Naive thymus-derived CD4-positive, alpha-beta T cell (primary cell): ENCODE measurements around the gene PPP6R3. TPM values are rescaled to one million over a fixed set of nuclear protein-coding genes. Genes with fewer than 3 reads are reported as not detected.

Source experiments
- ATAC-seq: fragments of 150-1000 bp; cut with Tn5 transposase; 2 replicates; pipeline ENCODE4 v1.10.0; 2021; ENCODE audit warnings: mild to moderate bottlenecking, moderate library complexity
- CTCF ChIA-PET: fragments of 350-600 bp; sonication (Branson Sonifier 250); formaldehyde crosslinking; loops from one replicate; lab custom pipeline; 2021; ENCODE audit warnings: antibody characterized with exemption; lab: Charles Lee
- POLR2A ChIA-PET: fragments of 350-600 bp; sonication (Branson Sonifier 250); formaldehyde crosslinking; loops from one replicate; lab custom pipeline; 2021; ENCODE audit warnings: antibody characterized with exemption, inconsistent platforms; lab: Charles Lee
- DNase-seq, 9 donors: peaks; one replicate each; pipeline versions ENCODE4 v3.0.0 to v3.0.0-alpha.2; 2020 to 2022; ENCODE audit warnings: mixed read lengths in 1 of 9
- H3K27ac ChIP-seq: one replicate; pipeline ENCODE4 v1.7.0; 2013; ENCODE audit warnings: mild to moderate bottlenecking, low read depth, low read length, moderate library complexity
- H3K27me3 ChIP-seq, 2 donors: one replicate each; pipeline ENCODE4 v1.7.0; 2013; ENCODE audit warnings: low read length in 2 of 2, mild to moderate bottlenecking in 2 of 2, moderate library complexity in 2 of 2; ENCODE audit not compliant: control insufficient read depth in 2 of 2, insufficient read depth in 2 of 2
- H3K36me3 ChIP-seq, 3 experiments: 1 replicate in 2 of 3; 2 replicates in 1 of 3; pipeline ENCODE4 v1.7.0; 2013; ENCODE audit warnings: low read length in 3 of 3, mild to moderate bottlenecking in 3 of 3, moderate library complexity in 1 of 3; ENCODE audit not compliant: insufficient read depth in 3 of 3, control insufficient read depth in 2 of 3
- H3K4me1 ChIP-seq, 2 donors: one replicate each; pipeline ENCODE4 v1.7.0; 2013; ENCODE audit warnings: low read length in 2 of 2, mild to moderate bottlenecking in 2 of 2, moderate library complexity in 1 of 2; ENCODE audit not compliant: control insufficient read depth in 2 of 2, insufficient read depth in 2 of 2
- H3K4me3 ChIP-seq: 2 replicates; pipeline ENCODE4 v1.7.0; 2013; ENCODE audit warnings: mild to moderate bottlenecking, low read length
- H3K9me3 ChIP-seq, 3 experiments: 1 replicate in 2 of 3; 2 replicates in 1 of 3; pipeline ENCODE4 v1.7.0; 2013; ENCODE audit warnings: low read length in 3 of 3; ENCODE audit not compliant: control insufficient read depth in 2 of 3
- H3K27ac Mint-ChIP-seq, 9 donors: one replicate each; pipeline ENCODE4 v1.8.0; 2020 to 2022; ENCODE audit warnings: mixed read lengths in 9 of 9, mild to moderate bottlenecking in 8 of 9, moderate library complexity in 5 of 9, inconsistent platforms in 2 of 9
- H3K27me3 Mint-ChIP-seq, 5 donors: one replicate each; pipeline ENCODE4 v1.8.0; 2021 to 2022; ENCODE audit warnings: mixed read lengths in 5 of 5, mild to moderate bottlenecking in 1 of 5
- H3K36me3 Mint-ChIP-seq, 5 donors: one replicate each; pipeline ENCODE4 v1.8.0; 2020 to 2022; ENCODE audit warnings: mixed read lengths in 5 of 5, mild to moderate bottlenecking in 3 of 5, inconsistent platforms in 1 of 5
- H3K4me1 Mint-ChIP-seq, 7 donors: one replicate each; pipeline ENCODE4 v1.8.0; 2020 to 2022; ENCODE audit warnings: mixed read lengths in 7 of 7, mild to moderate bottlenecking in 3 of 7, inconsistent platforms in 1 of 7
- H3K4me3 Mint-ChIP-seq, 10 donors: one replicate each; pipeline ENCODE4 v1.8.0; 2020 to 2022; ENCODE audit warnings: mild to moderate bottlenecking in 10 of 10, mixed read lengths in 10 of 10, moderate library complexity in 6 of 10, inconsistent platforms in 2 of 10
- H3K9me3 Mint-ChIP-seq, 11 donors: one replicate each; pipeline ENCODE4 v1.8.0; 2020 to 2022; ENCODE audit warnings: mixed read lengths in 11 of 11, mild to moderate bottlenecking in 4 of 11, inconsistent platforms in 1 of 11, moderate library complexity in 1 of 11
- intact Hi-C, 2 donors: fragments of 100-400 bp; cut with micrococcal nuclease; formaldehyde crosslinking; loops; one replicate each; pipeline ENCODE4 v1.15.1; 2023
- polyA plus RNA-seq, 2 donors: library from polyadenylated mRNA; unstranded; fragments of 300-500 nt; fragmentation: Illumina TruSeq; gene quantifications; one replicate each; pipeline ENCODE4 v1.2.3, GENCODE V29; 2021
- total RNA-seq, 6 experiments: library from RNA in 5 of 6; stranded (reverse) in 5 of 6; gene quantifications; 1 replicate in 5 of 6; 2 replicates in 1 of 6; pipeline ENCODE4 v1.2.3 and lab custom pipeline; 2021 to 2026

The PPP6R3 gene
- total and polyA plus RNA-seq, 7 experiments from 2014 or later, result 43.5 to 159 (median 133) TPM

DNA sequence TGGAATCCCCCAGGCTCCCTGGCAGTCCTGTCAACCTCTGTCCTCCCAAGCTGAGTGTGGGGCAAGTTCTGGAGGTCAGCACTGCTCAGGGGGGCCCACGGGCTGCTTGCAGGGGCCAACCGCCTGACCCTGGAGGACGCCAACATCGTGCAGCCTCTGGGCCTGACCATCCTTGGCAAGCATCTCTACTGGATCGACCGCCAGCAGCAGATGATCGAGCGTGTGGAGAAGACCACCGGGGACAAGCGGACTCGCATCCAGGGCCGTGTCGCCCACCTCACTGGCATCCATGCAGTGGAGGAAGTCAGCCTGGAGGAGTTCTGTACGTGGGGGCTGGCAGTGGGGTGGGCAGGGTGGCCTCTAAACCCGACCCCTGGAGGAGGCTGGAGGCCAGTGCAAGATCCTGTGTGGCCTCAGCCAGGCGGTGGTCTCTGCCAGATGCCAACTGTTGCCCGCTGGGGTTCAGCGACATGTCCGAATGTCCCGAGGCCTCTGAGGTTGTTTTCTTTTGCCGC, 34.6 kb upstream of the PPP6R3 start:
- no peak for DNase-seq
- H3K27ac ChIP-seq, result no peak overlapping the region
- H3K4me3 ChIP-seq, result no peak overlapping the region
- H3K27me3 ChIP-seq, result no peaks in the 10 kb centered on the region
- no peak overlapping the region for H3K4me3 Mint-ChIP-seq
- no peak overlapping the region for H3K27ac Mint-ChIP-seq
- no peak for ATAC-seq
- ChIA-PET POLR2A (no interaction called here), CTCF (no interaction called here)
- H3K4me1 Mint-ChIP-seq, result no peaks in the 10 kb centered on the region
- intact Hi-C loops, result no loop called here
- no peaks in the 10 kb centered on the region for H3K4me1 ChIP-seq
- H3K36me3 ChIP-seq, result peaks cover 0 to 8% (median 0%) of the 10 kb centered on the region in 3 experiments
- H3K9me3 ChIP-seq, result peaks cover 0 to 11% (median 3%) of the 10 kb centered on the region in 3 experiments
- H3K9me3 Mint-ChIP-seq, result peaks cover 0 to 24% (median 13%) of the 10 kb centered on the region in 11 donors
- no peaks in the 10 kb centered on the region for H3K27me3 Mint-ChIP-seq
- H3K36me3 Mint-ChIP-seq, result peaks cover 7 to 36% (median 21%) of the 10 kb centered on the region in 5 donors

- intact Hi-C loops, result no loop called here
- H3K27me3 ChIP-seq, result no peaks in the 10 kb centered on the region
- Mint-ChIP-seq H3K27me3 (no peaks in the 10 kb centered on the region), H3K27ac (no peak overlapping the region), H3K9me3 (peaks cover 0 to 24% (median 13%) of the 10 kb centered on the region in 11 donors), H3K4me1 (no peaks in the 10 kb centered on the region), H3K36me3 (peaks cover 7 to 39% (median 21%) of the 10 kb centered on the region in 5 donors), H3K4me3 (no peak overlapping the region)
- ChIA-PET POLR2A (no interaction called here), CTCF (no interaction called here)
- peaks cover 0 to 11% (median 3%) of the 10 kb centered on the region in 3 experiments for H3K9me3 ChIP-seq
- ATAC-seq, result no peak
- H3K4me1 ChIP-seq, result no peaks in the 10 kb centered on the region
- no peak for DNase-seq
- H3K36me3 ChIP-seq, result peaks cover 0 to 8% (median 0%) of the 10 kb centered on the region in 3 experiments
- H3K27ac ChIP-seq, result no peak overlapping the region
- H3K4me3 ChIP-seq, result no peak overlapping the region
Measured at GRCh38 chr11:68429661-68430060, 30.9 kb upstream of the PPP6R3 start.

DNA sequence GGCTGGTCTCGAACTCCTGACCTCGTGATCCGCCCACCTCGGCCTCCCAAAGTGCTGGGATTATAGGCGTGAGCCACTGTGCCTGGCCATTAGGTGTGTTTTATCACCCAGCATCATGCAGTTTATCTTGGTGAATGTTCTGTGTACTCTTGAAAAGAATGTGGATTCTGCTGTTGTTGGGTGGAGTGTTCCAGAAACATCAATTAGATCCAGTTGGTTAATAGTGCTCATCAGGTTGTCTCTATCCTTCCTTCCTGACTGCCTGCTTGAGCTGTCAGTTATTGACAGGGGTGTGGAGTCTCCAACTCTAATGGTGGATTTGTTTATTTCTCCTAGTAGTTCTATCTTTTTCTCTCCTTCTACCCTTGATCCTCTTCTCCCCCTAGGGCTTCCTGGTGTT, 30.2 kb upstream of the PPP6R3 start:
- no peak overlapping the region for H3K4me3 ChIP-seq
- peaks cover 0 to 11% (median 3%) of the 10 kb centered on the region in 3 experiments for H3K9me3 ChIP-seq
- no peak overlapping the region for H3K4me3 Mint-ChIP-seq
- peaks cover 0 to 24% (median 13%) of the 10 kb centered on the region in 11 donors for H3K9me3 Mint-ChIP-seq
- H3K27me3 Mint-ChIP-seq, result no peaks in the 10 kb centered on the region
- no peak for DNase-seq
- no peak for ATAC-seq
- no peaks in the 10 kb centered on the region for H3K4me1 ChIP-seq
- CTCF ChIA-PET, result no interaction called here
- H3K27me3 ChIP-seq, result no peaks in the 10 kb centered on the region
- POLR2A ChIA-PET, result no interaction called here
- peaks cover 7 to 37% (median 21%) of the 10 kb centered on the region in 5 donors for H3K36me3 Mint-ChIP-seq
- H3K27ac ChIP-seq, result no peak overlapping the region
- H3K36me3 ChIP-seq, result peaks cover 0 to 8% (median 0%) of the 10 kb centered on the region in 3 experiments
- intact Hi-C loops, result no loop called here
- no peak overlapping the region for H3K27ac Mint-ChIP-seq
- no peaks in the 10 kb centered on the region for H3K4me1 Mint-ChIP-seq

DNA sequence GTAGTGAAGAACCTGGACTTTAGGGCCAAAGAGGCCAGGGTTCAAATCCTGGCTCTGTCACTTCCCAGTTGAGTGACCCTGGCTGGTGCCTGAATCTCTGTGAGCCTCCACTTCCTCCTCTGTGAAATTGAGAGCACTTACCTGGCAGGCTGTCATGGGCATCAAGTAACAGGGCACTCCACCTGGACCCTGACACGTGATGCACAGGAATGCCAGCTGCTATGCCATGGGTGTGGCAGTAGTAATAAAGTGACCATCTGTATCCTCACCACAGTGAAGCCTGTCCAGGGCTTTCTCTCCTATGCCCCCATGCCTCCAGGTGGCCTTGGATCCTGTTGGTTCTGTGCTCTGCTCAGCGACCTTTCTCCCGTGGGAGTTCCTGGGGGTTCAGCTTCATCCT, 29.8 kb upstream of the PPP6R3 start:
- DNase-seq (no peak), ATAC-seq (no peak)
- peaks cover 0 to 8% (median 0%) of the 10 kb centered on the region in 3 experiments for H3K36me3 ChIP-seq
- no peak overlapping the region for H3K4me3 ChIP-seq
- CTCF ChIA-PET, result no interaction called here
- no peak overlapping the region for H3K4me3 Mint-ChIP-seq
- intact Hi-C loops, result no loop called here
- POLR2A ChIA-PET, result no interaction called here
- H3K4me1 Mint-ChIP-seq, result no peaks in the 10 kb centered on the region
- no peak overlapping the region for H3K27ac ChIP-seq
- peaks cover 0 to 11% (median 3%) of the 10 kb centered on the region in 3 experiments for H3K9me3 ChIP-seq
- H3K27me3 Mint-ChIP-seq, result no peaks in the 10 kb centered on the region
- H3K36me3 Mint-ChIP-seq, result peaks cover 7 to 35% (median 21%) of the 10 kb centered on the region in 5 donors
- H3K9me3 Mint-ChIP-seq, result peaks cover 0 to 24% (median 13%) of the 10 kb centered on the region in 11 donors
- H3K27ac Mint-ChIP-seq, result no peak overlapping the region
- H3K27me3 ChIP-seq, result no peaks in the 10 kb centered on the region
- H3K4me1 ChIP-seq, result no peaks in the 10 kb centered on the region

- no peaks in the 10 kb centered on the region for H3K4me1 ChIP-seq
- Mint-ChIP-seq H3K36me3 (peaks cover 7 to 28% (median 21%) of the 10 kb centered on the region in 5 donors), H3K9me3 (peaks cover 0 to 24% (median 13%) of the 10 kb centered on the region in 11 donors), H3K27me3 (no peaks in the 10 kb centered on the region), H3K4me1 (peaks cover 0 to under 1% (median 0%) of the 10 kb centered on the region in 7 donors), H3K4me3 (no peak overlapping the region), H3K27ac (no peak overlapping the region)
- no peak for ATAC-seq
- H3K4me3 ChIP-seq, result no peak overlapping the region
- intact Hi-C loops, result no loop called here
- ChIA-PET CTCF (no interaction called here), POLR2A (no interaction called here)
- H3K27ac ChIP-seq, result no peak overlapping the region
- DNase-seq, result no peak
- no peaks in the 10 kb centered on the region for H3K27me3 ChIP-seq
- H3K9me3 ChIP-seq, result peaks cover 0 to 11% (median 3%) of the 10 kb centered on the region in 3 experiments
- peaks cover 0 to 8% (median 0%) of the 10 kb centered on the region in 3 experiments for H3K36me3 ChIP-seq
Measured at GRCh38 chr11:68431984-68432645, 28.4 kb upstream of the PPP6R3 start.

- peaks cover 0 to 24% (median 13%) of the 10 kb centered on the region in 11 donors for H3K9me3 Mint-ChIP-seq
- Histone ChIP-seq H3K27ac (no peak overlapping the region), H3K27me3 (no peaks in the 10 kb centered on the region), H3K9me3 (peaks cover 0 to 11% (median 3%) of the 10 kb centered on the region in 3 experiments), H3K36me3 (peaks cover 0 to 8% (median 0%) of the 10 kb centered on the region in 3 experiments), H3K4me3 (no peak overlapping the region), H3K4me1 (no peaks in the 10 kb centered on the region)
- no peaks in the 10 kb centered on the region for H3K27me3 Mint-ChIP-seq
- no peak overlapping the region for H3K4me3 Mint-ChIP-seq
- no peak for ATAC-seq
- no peak overlapping the region for H3K27ac Mint-ChIP-seq
- peaks cover 0 to 4% (median 0%) of the 10 kb centered on the region in 7 donors for H3K4me1 Mint-ChIP-seq
- DNase-seq, result no peak
- peaks cover 7 to 30% (median 21%) of the 10 kb centered on the region in 5 donors for H3K36me3 Mint-ChIP-seq
- CTCF ChIA-PET, result no interaction called here
- POLR2A ChIA-PET, result no interaction called here
- intact Hi-C loops, result no loop called here
Measured at GRCh38 chr11:68432874-68433273, 27.7 kb upstream of the PPP6R3 start.
